Natural killer cell (primary cell): Measurements from ENCODE around the gene KRTAP5-4. TPM values are rescaled to one million over a fixed set of nuclear protein-coding genes. Genes with fewer than 3 reads are reported as not detected.
A peak's percentile ranks its signal among the peaks of the same experiment; 100 is the strongest.
"Not testable (repeated sequence)": the region's sequence is repeated elsewhere in the genome, so short reads cannot be mapped to it uniquely, and the experiment has no call there.

Experiments used
- ATAC-seq, 3 donors: fragments of 150-1000 bp in 2 of 3; fragments of 200-7000 bp in 1 of 3; cut with Tn5 transposase; 1 replicate in 1 of 3; 2 replicates in 2 of 3; pipeline ENCODE4 v1.10.0; 2021; ENCODE audit warnings: mild to moderate bottlenecking in 2 of 3, moderate library complexity in 2 of 3
- DNase-seq, 2 donors: peaks; one replicate each; pipeline versions ENCODE4 v3.0.0 to v3.0.0-alpha.2; 2013 to 2021; ENCODE audit warnings: mixed read lengths in 1 of 2
- H3K27ac ChIP-seq: one replicate; pipeline ENCODE4 v1.5.1; 2013; ENCODE audit warnings: mild to moderate bottlenecking, low read length
- H3K27me3 ChIP-seq: one replicate; pipeline ENCODE4 v1.6.1; 2013; ENCODE audit warnings: low read length; ENCODE audit not compliant: control insufficient read depth, insufficient read depth
- H3K36me3 ChIP-seq: one replicate; pipeline ENCODE4 v1.6.1; 2013; ENCODE audit warnings: low read length; ENCODE audit not compliant: control insufficient read depth, insufficient read depth
- H3K4me1 ChIP-seq: one replicate; pipeline ENCODE4 v1.6.1; 2013; ENCODE audit warnings: low read length; ENCODE audit not compliant: control insufficient read depth, insufficient read depth
- H3K4me3 ChIP-seq: one replicate; pipeline ENCODE4 v1.5.1; 2013; ENCODE audit warnings: low read length
- H3K9me3 ChIP-seq: one replicate; pipeline ENCODE4 v1.6.1; 2013; ENCODE audit warnings: low read length; ENCODE audit not compliant: control insufficient read depth, insufficient read depth
- H3K27ac Mint-ChIP-seq, 2 donors: one replicate each; pipeline ENCODE4 v1.8.0; 2022; ENCODE audit warnings: mild to moderate bottlenecking in 2 of 2, mixed read lengths in 2 of 2, moderate library complexity in 1 of 2
- H3K27me3 Mint-ChIP-seq, 2 donors: one replicate each; pipeline ENCODE4 v1.8.0; 2022; ENCODE audit warnings: low read depth in 2 of 2, mixed read lengths in 2 of 2
- H3K36me3 Mint-ChIP-seq: one replicate; pipeline ENCODE4 v1.8.0; 2022; ENCODE audit warnings: mixed read lengths
- H3K4me1 Mint-ChIP-seq, 2 donors: one replicate each; pipeline ENCODE4 v1.8.0; 2022; ENCODE audit warnings: mixed read lengths in 2 of 2
- H3K4me3 Mint-ChIP-seq: one replicate; pipeline ENCODE4 v1.8.0; 2022; ENCODE audit warnings: mild to moderate bottlenecking, moderate library complexity, mixed read lengths
- H3K9me3 Mint-ChIP-seq, 2 donors: one replicate each; pipeline ENCODE4 v1.8.0; 2022; ENCODE audit warnings: mixed read lengths in 2 of 2
- CTCF ChIP-seq: fragments of 200-600 bp; IDR thresholded peaks from one replicate; pipeline ENCODE4 v1.8.0; 2022; ENCODE audit warnings: antibody characterized with exemption
- WGBS: methylation state at CpG from one replicate; pipeline ENCODE4 v1.1.7; 2013; ENCODE audit warnings: missing lambda C conversion rate; ENCODE audit not compliant: insufficient coverage; 5-methylcytosine and 5-hydroxymethylcytosine counted together
- intact Hi-C: fragments of 100-400 bp; cut with micrococcal nuclease; formaldehyde crosslinking; loops from one replicate; pipeline ENCODE4 v1.14.2; 2022
- total RNA-seq, 4 donors: library from RNA; stranded (reverse); fragments of 120-200 nt in 1 of 4; gene quantifications; one replicate each; pipeline versions ENCODE4 v1.2.3 to v1.2.4, GENCODE V29; 2013 to 2022

Gene KRTAP5-4
- total RNA-seq, 3 donors from 2014 or later (not counting 1 experiment from before 2014, with no cell fraction given): not detected

- peaks cover 33% of the 10 kb centered on the region for H3K4me1 ChIP-seq
- H3K27ac Mint-ChIP-seq: no peak overlapping the region
- no peaks in the 10 kb centered on the region for H3K9me3 Mint-ChIP-seq
- no peak overlapping the region for H3K27ac ChIP-seq
- intact Hi-C loops: no loop called here
- TF ChIP-seq CTCF: no peak
- peaks cover 14 to 20% of the 10 kb centered on the region in 2 donors for H3K27me3 Mint-ChIP-seq
- no peaks in the 10 kb centered on the region for H3K36me3 ChIP-seq
- no peak overlapping the region for H3K4me3 Mint-ChIP-seq
- no peak for ATAC-seq
- no peak for DNase-seq
- 90% methylated on average over 24 of the region's 24 CpGs for WGBS
- no peak overlapping the region for H3K4me3 ChIP-seq
- peaks cover 7% of the 10 kb centered on the region for H3K9me3 ChIP-seq
- peaks cover 13% of the 10 kb centered on the region for H3K27me3 ChIP-seq
- no peaks in the 10 kb centered on the region for H3K36me3 Mint-ChIP-seq
- H3K4me1 Mint-ChIP-seq: peaks cover 8 to 29% of the 10 kb centered on the region in 2 donors
Observed at GRCh38 chr11:1667121-1667850, 45.3 kb upstream of the KRTAP5-4 start.

GRCh38 chr11:1665313-1665712 is 43.4 kb upstream of the KRTAP5-4 start:
- WGBS: 87% methylated on average over 4 of the region's 8 CpGs
- peaks cover 6 to 12% of the 10 kb centered on the region in 2 donors for H3K27me3 Mint-ChIP-seq
- no peaks in the 10 kb centered on the region for H3K9me3 ChIP-seq
- ATAC-seq (no peak), DNase-seq (no peak)
- H3K4me1 Mint-ChIP-seq: peaks cover 16 to 46% of the 10 kb centered on the region in 2 donors
- H3K4me3 ChIP-seq: no peak overlapping the region
- H3K27ac Mint-ChIP-seq: no peak overlapping the region
- no peak overlapping the region for H3K27ac ChIP-seq
- intact Hi-C loops: no loop called here
- H3K9me3 Mint-ChIP-seq: no peaks in the 10 kb centered on the region
- H3K36me3 Mint-ChIP-seq: no peaks in the 10 kb centered on the region
- no peaks in the 10 kb centered on the region for H3K36me3 ChIP-seq
- H3K4me3 Mint-ChIP-seq: no peak overlapping the region
- TF ChIP-seq CTCF: no peak
- H3K27me3 ChIP-seq: peaks cover 13% of the 10 kb centered on the region
- peaks cover 53% of the 10 kb centered on the region for H3K4me1 ChIP-seq

- peak overlapping the region; percentile 61 to 83 for H3K27ac Mint-ChIP-seq
- H3K4me3 Mint-ChIP-seq: peak overlapping the region; percentile 29
Observed at GRCh38 chr11:1662699-1663283, 40.9 kb upstream of the KRTAP5-4 start.

GRCh38 chr11:1661454-1662269 is 39.7 kb upstream of the KRTAP5-4 start:
- peak overlapping the region; percentile 65 for H3K4me3 Mint-ChIP-seq
- intact Hi-C loops: loop anchor here (2.0 kb wide), 1 partner anchor 29 kb away; no protein-coding TSS in a partner anchor
- peak in 1 of 2 donors; percentile 44 for DNase-seq

More at GRCh38 chr11:1662699-1663283, 40.9 kb upstream of the KRTAP5-4 start:
- ATAC-seq: peak; percentile 51 to 77 (median 73)
- not testable (repeated sequence) for H3K36me3 ChIP-seq, H3K4me3 ChIP-seq, H3K9me3 ChIP-seq, H3K9me3 Mint-ChIP-seq, H3K36me3 Mint-ChIP-seq, H3K27me3 ChIP-seq, H3K27ac ChIP-seq
- intact Hi-C loops: loop anchor here (2.0 kb wide), 1 partner anchor 28 kb away; no protein-coding TSS in a partner anchor
- 19% methylated on average over 7 of the region's 18 CpGs for WGBS
- H3K27me3 Mint-ChIP-seq: peaks cover 8 to 20% of the 10 kb centered on the region in 2 donors
- DNase-seq: peak in 1 of 2 donors; percentile 41
- peaks cover 32 to 40% of the 10 kb centered on the region in 2 donors for H3K4me1 Mint-ChIP-seq
- H3K4me1 ChIP-seq: peaks cover 50% of the 10 kb centered on the region

More at GRCh38 chr11:1661454-1662269, 39.7 kb upstream of the KRTAP5-4 start:
- not testable (repeated sequence) for H3K9me3 ChIP-seq, H3K36me3 ChIP-seq, H3K27me3 ChIP-seq, H3K36me3 Mint-ChIP-seq, H3K27ac ChIP-seq, H3K9me3 Mint-ChIP-seq, H3K4me3 ChIP-seq
- ATAC-seq: peak; percentile 58 to 66 (median 62)
- H3K4me1 ChIP-seq: peaks cover 50% of the 10 kb centered on the region
- peak overlapping the region; percentile 61 to 83 for H3K27ac Mint-ChIP-seq
- peaks cover 32 to 40% of the 10 kb centered on the region in 2 donors for H3K4me1 Mint-ChIP-seq
- WGBS: 10% methylated on average over 10 of the region's 25 CpGs
- H3K27me3 Mint-ChIP-seq: peaks cover 8 to 23% of the 10 kb centered on the region in 2 donors
